Ovary (tissue), 3 donors: ENCODE data around the gene CA5B.

Source experiments
- CTCF ChIP-seq, 3 donors: fragments of 450-650 bp in 2 of 3; fragments of 200-600 bp in 1 of 3; IDR thresholded peaks; one replicate each; pipeline versions ENCODE4 v1.5.1 to v1.8.0; 2016 to 2022; ENCODE audit warnings: antibody characterized with exemption in 3 of 3, mild to moderate bottlenecking in 1 of 3
- EP300 ChIP-seq: sonication (generic); formaldehyde crosslinking; IDR thresholded peaks from one replicate; pipeline ENCODE4 v1.6.1; 2017; ENCODE audit warnings: antibody characterized with exemption
- POLR2A ChIP-seq: fragments of 450-650 bp; IDR thresholded peaks from one replicate; pipeline ENCODE4 v1.6.1; 2017; ENCODE audit warnings: antibody characterized with exemption, mild to moderate bottlenecking, moderate library complexity
- donor health status: DM: no; HTN: no; CAD: no.

GRCh38 chrX:15808254-15808653 is 70.2 kb downstream of the CA5B start:
- no peak for TF ChIP-seq CTCF (IDR thresholded peaks at IDR 0.05)
- TF ChIP-seq POLR2A, result no peak
- no peak for TF ChIP-seq EP300
